ENCODE data around the gene TMEM134. TPM values are rescaled to one million over a fixed set of nuclear protein-coding genes. Genes with fewer than 3 reads are reported as not detected.
"Not testable (repeated sequence)": the region's sequence is repeated elsewhere in the genome, so short reads cannot be mapped to it uniquely, and the experiment has no call there.

The TMEM134 gene
- total RNA-seq = 20.4 TPM
- polyA plus RNA-seq = 80.2 TPM

- Histone ChIP-seq H3K4me3 (ENCODE audit: low read depth, low read length) (peak within 1 kb of the TSS; percentile 94), H3K4me1 (ENCODE audit: insufficient read depth) (peaks cover 5% of the 10 kb centered on the region), H3K36me3 (ENCODE audit: insufficient read depth) (no peaks in the 10 kb centered on the region), H3K27ac (ENCODE audit: low read depth) (peak within 1 kb of the TSS; percentile 89)
- WGBS = under 1% methylated on average over 76 of the region's 76 CpGs
- DNase-seq (ENCODE audit: extremely low spot score) = peak; percentile 62
These were observed at the start of gene TMEM134 for GRCh38 chr11:67468759-67469507. Gene TMEM134 (minus strand): TSS chr11:67469251. CDS start chr11:67469192, 59 bp downstream.

GRCh38 chr11:67517784-67518552 is 48.9 kb upstream of the TMEM134 start:
- Histone ChIP-seq H3K4me1 (ENCODE audit: insufficient read depth) (no peaks in the 10 kb centered on the region), H3K4me3 (ENCODE audit: low read depth, low read length) (no peak overlapping the region), H3K36me3 (ENCODE audit: insufficient read depth) (no peaks in the 10 kb centered on the region), H3K27ac (ENCODE audit: low read depth) (no peak overlapping the region)
- DNase-seq (ENCODE audit: extremely low spot score) = no peak
- 58% methylated on average over 10 of the region's 10 CpGs for WGBS

- Histone ChIP-seq H3K4me1 (ENCODE audit: insufficient read depth) (no peaks in the 10 kb centered on the region), H3K27ac (ENCODE audit: low read depth) (no peak overlapping the region), H3K36me3 (ENCODE audit: insufficient read depth) (no peaks in the 10 kb centered on the region), H3K4me3 (ENCODE audit: low read depth, low read length) (no peak overlapping the region)
- 93% methylated on average over 9 of the region's 9 CpGs for WGBS
- DNase-seq (ENCODE audit: extremely low spot score) = no peak
These were observed 47.8 kb upstream of the TMEM134 start for GRCh38 chr11:67516806-67517205.

DNA sequence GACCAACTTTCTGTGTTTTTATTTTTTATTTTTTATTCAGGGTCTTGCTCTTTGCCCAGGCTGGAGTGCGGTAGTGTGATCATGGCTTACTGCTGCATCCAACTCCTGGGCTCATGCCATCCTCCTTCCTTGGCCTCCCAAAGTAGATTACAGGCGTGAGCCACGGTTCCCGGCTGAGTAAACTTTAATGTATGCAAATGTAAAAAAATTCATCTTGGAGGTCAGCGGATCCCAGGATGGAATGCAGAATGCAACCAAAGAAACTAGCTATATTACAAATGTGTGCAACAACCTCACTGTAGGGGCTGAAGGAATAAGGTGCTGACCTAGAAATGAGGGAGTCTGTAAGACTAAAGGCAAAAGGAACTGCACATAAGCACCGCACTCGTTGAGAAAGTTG is 45.1 kb upstream of the TMEM134 start:
- no peak for DNase-seq (ENCODE audit: extremely low spot score)
- Histone ChIP-seq H3K4me1 (ENCODE audit: insufficient read depth) (no peaks in the 10 kb centered on the region), H3K36me3 (ENCODE audit: insufficient read depth) (no peaks in the 10 kb centered on the region), H3K27ac (ENCODE audit: low read depth) (no peak overlapping the region), H3K4me3 (ENCODE audit: low read depth, low read length) (no peak overlapping the region)
- 59% methylated on average over 7 of the region's 7 CpGs for WGBS

DNA sequence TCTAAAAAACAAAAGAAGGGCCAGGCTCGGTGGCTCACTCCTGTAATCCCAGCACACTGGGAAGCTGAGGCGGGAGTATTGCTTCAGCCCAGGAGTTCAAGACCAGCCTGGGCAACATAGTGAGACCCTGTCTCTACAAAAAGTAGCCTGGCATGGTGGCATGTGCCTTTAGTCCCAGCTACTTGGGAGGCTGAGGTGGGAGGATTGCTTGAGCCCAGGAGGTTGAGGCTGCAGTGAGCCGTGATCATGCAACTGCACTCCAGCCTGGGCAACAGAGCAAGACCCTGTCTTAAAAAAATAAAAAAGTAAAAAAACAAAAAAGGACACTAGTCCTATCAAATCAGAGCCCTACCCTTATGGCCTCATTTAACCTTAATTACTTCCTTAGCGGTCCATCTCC is 42.5 kb upstream of the TMEM134 start:
- not testable (repeated sequence) for DNase-seq (ENCODE audit: extremely low spot score)

DNA sequence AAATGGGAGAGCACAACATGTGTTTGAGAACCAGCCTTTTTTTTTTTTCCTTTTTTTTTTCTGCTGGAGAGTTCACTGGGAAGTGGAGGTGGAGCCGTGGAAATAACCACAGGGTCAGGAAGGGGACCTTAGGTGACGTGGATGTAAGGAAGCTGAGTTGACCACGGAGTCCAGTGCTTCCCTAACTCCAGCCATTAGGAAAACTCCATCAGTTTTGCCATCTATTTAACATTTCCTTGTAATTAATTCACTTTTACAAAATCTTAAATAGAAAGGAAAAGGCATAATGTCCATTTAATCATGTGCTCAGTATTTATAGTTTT is 40.9 kb upstream of the TMEM134 start:
- Histone ChIP-seq H3K4me1 (ENCODE audit: insufficient read depth) (no peaks in the 10 kb centered on the region), H3K27ac (ENCODE audit: low read depth) (no peak overlapping the region), H3K36me3 (ENCODE audit: insufficient read depth) (no peaks in the 10 kb centered on the region), H3K4me3 (ENCODE audit: low read depth, low read length) (no peak overlapping the region)
- no peak for DNase-seq (ENCODE audit: extremely low spot score)
- WGBS = 57% methylated on average over 3 of the region's 3 CpGs

More for the DNA sequence above, 42.5 kb upstream of the TMEM134 start:
- not testable (repeated sequence) for H3K4me3 ChIP-seq (ENCODE audit: low read depth, low read length); H3K36me3 ChIP-seq (ENCODE audit: insufficient read depth); H3K27ac ChIP-seq (ENCODE audit: low read depth); H3K4me1 ChIP-seq (ENCODE audit: insufficient read depth)
- 85% methylated on average over 4 of the region's 4 CpGs for WGBS

DNA sequence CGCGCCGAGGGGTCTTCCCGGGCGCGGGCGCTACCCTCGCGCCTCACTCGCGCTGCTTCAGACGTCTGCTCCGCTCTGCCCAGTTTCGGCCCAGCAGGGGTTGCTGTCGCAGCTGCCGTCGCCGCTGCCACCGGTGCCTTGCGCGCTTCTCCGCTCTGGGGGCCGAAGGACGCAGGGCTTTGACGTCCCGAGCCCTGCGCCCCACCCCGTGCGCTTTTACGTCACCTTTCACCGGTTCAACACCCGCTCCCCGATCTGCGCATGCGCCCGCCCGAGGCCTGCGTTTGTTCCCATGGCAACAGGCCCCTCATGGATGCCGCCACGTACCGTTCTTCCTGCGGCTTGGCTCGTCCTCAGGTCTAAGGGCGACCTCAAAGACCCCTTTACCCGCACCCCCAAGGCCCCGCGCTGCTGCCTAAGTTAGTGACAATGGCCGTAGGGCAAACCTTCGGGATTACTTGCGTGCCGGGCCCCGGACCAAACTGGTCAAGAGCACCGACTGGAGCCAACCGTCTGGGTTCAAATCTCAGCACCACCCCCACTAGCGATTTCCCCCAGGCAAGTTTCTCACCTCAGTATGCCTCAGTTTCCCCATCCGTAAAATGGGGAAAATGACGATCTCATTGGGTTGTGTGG is 39.6 kb upstream of the TMEM134 start:
- DNase-seq (ENCODE audit: extremely low spot score) = peak; percentile 90
- under 1% methylated on average over 57 of the region's 57 CpGs for WGBS
- Histone ChIP-seq H3K4me3 (ENCODE audit: low read depth, low read length) (peak overlapping the region; percentile 44), H3K4me1 (ENCODE audit: insufficient read depth) (no peaks in the 10 kb centered on the region), H3K36me3 (ENCODE audit: insufficient read depth) (no peaks in the 10 kb centered on the region), H3K27ac (ENCODE audit: low read depth) (peak overlapping the region; percentile 89)

GRCh38 chr11:67507864-67508485 is 38.9 kb upstream of the TMEM134 start, which contains the start of gene CDK2AP2:
Gene CDK2AP2 (minus strand): TSS chr11:67508162. CDS start chr11:67508082, 80 bp downstream.
- peak; percentile 94 for DNase-seq (ENCODE audit: extremely low spot score)
- under 1% methylated on average over 57 of the region's 57 CpGs for WGBS
- Histone ChIP-seq H3K27ac (ENCODE audit: low read depth) (peak within 1 kb of the TSS; percentile 89), H3K4me1 (ENCODE audit: insufficient read depth) (no peaks in the 10 kb centered on the region), H3K4me3 (ENCODE audit: low read depth, low read length) (peak within 1 kb of the TSS; percentile 50), H3K36me3 (ENCODE audit: insufficient read depth) (no peaks in the 10 kb centered on the region)

GRCh38 chr11:67507242-67507863 is 38.3 kb upstream of the TMEM134 start:
- peak overlapping the region; percentile 64 for H3K27ac ChIP-seq (ENCODE audit: low read depth)
- no peaks in the 10 kb centered on the region for H3K36me3 ChIP-seq (ENCODE audit: insufficient read depth)
- no peaks in the 10 kb centered on the region for H3K4me1 ChIP-seq (ENCODE audit: insufficient read depth)
- 31% methylated on average over 33 of the region's 33 CpGs for WGBS
- DNase-seq (ENCODE audit: extremely low spot score) = no peak
- peak overlapping the region; percentile 50 for H3K4me3 ChIP-seq (ENCODE audit: low read depth, low read length)

DNA sequence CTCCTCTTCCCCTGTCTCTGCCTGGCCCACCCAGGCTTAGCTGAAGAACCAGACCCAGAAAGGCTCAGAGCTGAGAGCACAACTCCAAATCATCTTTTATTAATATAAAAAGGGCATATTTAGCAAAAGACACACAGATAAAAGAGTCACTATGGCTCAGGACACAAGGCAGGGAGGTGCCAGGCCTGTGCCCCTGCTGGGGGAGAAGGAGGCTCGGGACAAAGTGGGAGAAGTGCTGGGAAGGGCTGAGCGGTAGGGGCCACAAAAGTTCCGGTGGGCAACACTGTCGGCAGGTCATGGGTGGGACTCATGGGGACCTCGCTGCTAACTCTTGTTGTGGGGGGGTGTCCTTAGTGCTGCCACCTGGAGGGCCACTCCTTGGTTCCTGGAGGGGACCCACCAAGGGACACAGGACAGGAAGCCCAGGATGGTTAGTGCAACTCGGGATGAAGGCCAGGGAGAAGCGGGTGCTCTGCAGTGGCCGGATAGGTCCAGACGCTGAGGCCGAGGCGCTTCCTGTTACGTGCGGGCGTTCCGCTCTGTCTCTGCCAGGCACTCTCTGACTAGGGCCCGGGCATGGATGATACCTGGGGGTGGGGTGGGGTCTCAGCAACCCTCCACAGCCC is 37.5 kb upstream of the TMEM134 start:
- WGBS = 87% methylated on average over 16 of the region's 16 CpGs
- Histone ChIP-seq H3K36me3 (ENCODE audit: insufficient read depth) (no peaks in the 10 kb centered on the region), H3K4me3 (ENCODE audit: low read depth, low read length) (no peak overlapping the region), H3K4me1 (ENCODE audit: insufficient read depth) (no peaks in the 10 kb centered on the region), H3K27ac (ENCODE audit: low read depth) (no peak overlapping the region)
- DNase-seq (ENCODE audit: extremely low spot score) = no peak

- no peaks in the 10 kb centered on the region for H3K36me3 ChIP-seq (ENCODE audit: insufficient read depth)
- DNase-seq (ENCODE audit: extremely low spot score) = peak; percentile 43
- peak overlapping the region; percentile 90 for H3K27ac ChIP-seq (ENCODE audit: low read depth)
- no peak overlapping the region for H3K4me3 ChIP-seq (ENCODE audit: low read depth, low read length)
- WGBS = 15% methylated on average over 17 of the region's 17 CpGs
- H3K4me1 ChIP-seq (ENCODE audit: insufficient read depth) = no peaks in the 10 kb centered on the region
These were observed 36.8 kb upstream of the TMEM134 start for GRCh38 chr11:67505605-67506396.

GRCh38 chr11:67504950-67505581 is 36.0 kb upstream of the TMEM134 start, which contains the start of gene PITPNM1:
Gene PITPNM1 (minus strand): TSS chr11:67505363. CDS start chr11:67504180, 1,183 bp downstream.
- peak within 1 kb of the TSS; percentile 91 for H3K27ac ChIP-seq (ENCODE audit: low read depth)
- H3K36me3 ChIP-seq (ENCODE audit: insufficient read depth) = no peaks in the 10 kb centered on the region
- no peak for DNase-seq (ENCODE audit: extremely low spot score)
- H3K4me1 ChIP-seq (ENCODE audit: insufficient read depth) = no peaks in the 10 kb centered on the region
- H3K4me3 ChIP-seq (ENCODE audit: low read depth, low read length) = peak within 1 kb of the TSS; percentile 57
- WGBS = under 1% methylated on average over 58 of the region's 58 CpGs
